Progenitor cell of endocrine pancreas (in vitro differentiated cells): ENCODE data around the gene NHLRC1. TPM values are rescaled to one million over a fixed set of nuclear protein-coding genes. Genes with fewer than 3 reads are reported as not detected.

Experiments used
- DNase-seq: peaks from one replicate; pipeline ENCODE4 v3.0.0; 2021; ENCODE audit warnings: low spot score; ENCODE audit not compliant: unreplicated experiment
- H3K27ac Mint-ChIP-seq: 2 replicates; pipeline ENCODE4 v1.8.0; 2021; ENCODE audit warnings: mild to moderate bottlenecking, moderate library complexity, mixed read lengths
- H3K27me3 Mint-ChIP-seq: 2 replicates; pipeline ENCODE4 v1.8.0; 2021; ENCODE audit warnings: mixed read lengths
- H3K36me3 Mint-ChIP-seq: 2 replicates; pipeline ENCODE4 v1.8.0; 2022; ENCODE audit warnings: mixed read lengths; ENCODE audit not compliant: insufficient read depth
- H3K4me1 Mint-ChIP-seq: 2 replicates; pipeline ENCODE4 v1.8.0; 2021; ENCODE audit warnings: low read depth, mixed read lengths
- H3K4me3 Mint-ChIP-seq: 2 replicates; pipeline ENCODE4 v1.8.0; 2021; ENCODE audit warnings: low read depth, mild to moderate bottlenecking, moderate library complexity, mixed read lengths
- H3K9me3 Mint-ChIP-seq: 2 replicates; pipeline ENCODE4 v1.8.0; 2021; ENCODE audit warnings: low read depth, mixed read lengths
- CTCF ChIP-seq: fragments of 200-600 bp; sonication (generic); IDR thresholded peaks from one replicate; pipeline ENCODE4 v1.5.0; 2021; ENCODE audit warnings: antibody characterized with exemption, mild to moderate bottlenecking; ENCODE audit not compliant: unreplicated experiment
- total RNA-seq: library from RNA; stranded (reverse); gene quantifications from 2 replicates; pipeline ENCODE4 v1.2.1, GENCODE V29; 2021

The NHLRC1 gene
- total RNA-seq, 1 donor from 2014 or later, result 0.65 TPM

- Mint-ChIP-seq H3K27me3 (no peaks in the 10 kb centered on the region), H3K4me1 (peaks cover 2% of the 10 kb centered on the region), H3K9me3 (no peaks in the 10 kb centered on the region), H3K27ac (no peak overlapping the region), H3K4me3 (no peak overlapping the region), H3K36me3 (peaks cover 4% of the 10 kb centered on the region)
- DNase-seq, result no peak
- no peak for TF ChIP-seq CTCF
Observed at GRCh38 chr6:18147616-18148015, 25.1 kb upstream of the NHLRC1 start.

GRCh38 chr6:18147160-18147559, 24.7 kb upstream of the NHLRC1 start:
- Mint-ChIP-seq H3K27ac (no peak overlapping the region), H3K36me3 (peaks cover 8% of the 10 kb centered on the region), H3K4me1 (peaks cover 1% of the 10 kb centered on the region), H3K9me3 (no peaks in the 10 kb centered on the region), H3K4me3 (no peak overlapping the region), H3K27me3 (no peaks in the 10 kb centered on the region)
- no peak for DNase-seq
- no peak for TF ChIP-seq CTCF

- no peak overlapping the region for H3K4me3 Mint-ChIP-seq
- H3K9me3 Mint-ChIP-seq, result no peaks in the 10 kb centered on the region
- H3K4me1 Mint-ChIP-seq, result peaks cover 1% of the 10 kb centered on the region
- no peak for TF ChIP-seq CTCF
- peaks cover 16% of the 10 kb centered on the region for H3K36me3 Mint-ChIP-seq
- H3K27me3 Mint-ChIP-seq, result no peaks in the 10 kb centered on the region
- peak overlapping the region; percentile 20 for H3K27ac Mint-ChIP-seq
- no peak for DNase-seq
Observed at GRCh38 chr6:18142591-18142861, 20.0 kb upstream of the NHLRC1 start.

GRCh38 chr6:18141805-18142590, 19.5 kb upstream of the NHLRC1 start:
- peak overlapping the region; percentile 20 for H3K27ac Mint-ChIP-seq
- H3K4me3 Mint-ChIP-seq, result no peak overlapping the region
- DNase-seq, result no peak
- no peak for TF ChIP-seq CTCF
- H3K4me1 Mint-ChIP-seq, result peaks cover 1% of the 10 kb centered on the region
- peaks cover 17% of the 10 kb centered on the region for H3K36me3 Mint-ChIP-seq
- H3K27me3 Mint-ChIP-seq, result no peaks in the 10 kb centered on the region
- no peaks in the 10 kb centered on the region for H3K9me3 Mint-ChIP-seq

GRCh38 chr6:18139935-18140621, 17.6 kb upstream of the NHLRC1 start:
- no peaks in the 10 kb centered on the region for H3K27me3 Mint-ChIP-seq
- no peak overlapping the region for H3K4me3 Mint-ChIP-seq
- no peaks in the 10 kb centered on the region for H3K9me3 Mint-ChIP-seq
- TF ChIP-seq CTCF, result no peak
- peaks cover 1% of the 10 kb centered on the region for H3K4me1 Mint-ChIP-seq
- peaks cover 22% of the 10 kb centered on the region for H3K36me3 Mint-ChIP-seq
- H3K27ac Mint-ChIP-seq, result no peak overlapping the region
- no peak for DNase-seq
